Upper lobe of left lung (tissue), 6 donors: ENCODE measurements around the gene ACVR1B. TPM values are rescaled to one million over a fixed set of nuclear protein-coding genes. Genes with fewer than 3 reads are reported as not detected.

ENCODE experiments used
- ATAC-seq, 2 donors: fragments of 200-7000 bp; cut with Tn5 transposase; one replicate each; pipeline ENCODE4 v1.9.1; 2022; ENCODE audit warnings: mild to moderate bottlenecking in 2 of 2, moderate library complexity in 2 of 2; ENCODE audit not compliant: low FRiP score in 2 of 2
- DNase-seq, 2 donors: peaks; one replicate each; pipeline ENCODE4 v3.0.0-alpha.2; 2019 to 2020
- H3K27ac ChIP-seq, 4 donors: fragments of 200-600 bp; sonication (generic); one replicate each; pipeline ENCODE4 v1.5.1; 2016 to 2019
- H3K27me3 ChIP-seq, 4 donors: fragments of 200-600 bp; sonication (generic); one replicate each; pipeline ENCODE4 v1.5.1; 2017 to 2019
- H3K36me3 ChIP-seq, 4 donors: fragments of 200-600 bp; sonication (generic); one replicate each; pipeline ENCODE4 v1.5.1; 2016 to 2019
- H3K4me1 ChIP-seq, 4 donors: fragments of 200-600 bp; sonication (generic); one replicate each; pipeline ENCODE4 v1.5.1; 2018 to 2019
- H3K4me3 ChIP-seq, 4 donors: fragments of 200-600 bp; sonication (generic); one replicate each; pipeline ENCODE4 v1.5.1; 2017 to 2019; ENCODE audit warnings: mild to moderate bottlenecking in 2 of 4, moderate library complexity in 1 of 4
- H3K9me3 ChIP-seq, 4 donors: fragments of 200-600 bp; sonication (generic); one replicate each; pipeline ENCODE4 v1.5.1; 2018 to 2019
- EP300 ChIP-seq, 4 donors: sonication (generic); formaldehyde crosslinking; IDR thresholded peaks; one replicate each; pipeline ENCODE4 v1.5.1; 2017; ENCODE audit warnings: antibody characterized with exemption in 4 of 4, control low read depth in 2 of 4
- POLR2A ChIP-seq, 4 donors: fragments of 450-650 bp; IDR thresholded peaks; one replicate each; pipeline ENCODE4 v1.5.1; 2016 to 2017; ENCODE audit warnings: antibody characterized with exemption in 4 of 4, mild to moderate bottlenecking in 2 of 4
- POLR2AphosphoS5 ChIP-seq, 2 donors: sonication (generic); formaldehyde crosslinking; IDR thresholded peaks; one replicate each; pipeline ENCODE4 v1.5.1; 2017; ENCODE audit warnings: antibody characterized with exemption in 2 of 2
- WGBS, 2 donors: methylation state at CpG; one replicate each; pipeline ENCODE4 v1.1.5; 2017 to 2018; 5-methylcytosine and 5-hydroxymethylcytosine counted together
- total RNA-seq, 6 donors: library from RNA; depleted of rRNA in 4 of 6; stranded (reverse); fragments of >200 nt in 4 of 6; gene quantifications; one replicate each; pipeline versions ENCODE4 v1.1.0 to v1.2.1, GENCODE V29; 2016 to 2021
- TF ChIP-seq, protein P1 (sequence below), 6 experiments: fragments of 450-650 bp in 4 of 6; fragments of 200-600 bp in 2 of 6; sonication (generic) in 2 of 6; IDR thresholded peaks; one replicate each; pipeline ENCODE4 v1.5.1; 2016 to 2019; ENCODE audit warnings: antibody characterized with exemption in 6 of 6
- donor health status: DM: no; HTN: no; CAD: no; lungs with moderate emphysema.
- donor health status: DM: no; HTN: yes; CAD: no; lungs with severe emphysema.

Gene ACVR1B
- total RNA-seq, 6 donors from 2014 or later, result 13.0 to 44.9 (median 23.6) TPM

DNA sequence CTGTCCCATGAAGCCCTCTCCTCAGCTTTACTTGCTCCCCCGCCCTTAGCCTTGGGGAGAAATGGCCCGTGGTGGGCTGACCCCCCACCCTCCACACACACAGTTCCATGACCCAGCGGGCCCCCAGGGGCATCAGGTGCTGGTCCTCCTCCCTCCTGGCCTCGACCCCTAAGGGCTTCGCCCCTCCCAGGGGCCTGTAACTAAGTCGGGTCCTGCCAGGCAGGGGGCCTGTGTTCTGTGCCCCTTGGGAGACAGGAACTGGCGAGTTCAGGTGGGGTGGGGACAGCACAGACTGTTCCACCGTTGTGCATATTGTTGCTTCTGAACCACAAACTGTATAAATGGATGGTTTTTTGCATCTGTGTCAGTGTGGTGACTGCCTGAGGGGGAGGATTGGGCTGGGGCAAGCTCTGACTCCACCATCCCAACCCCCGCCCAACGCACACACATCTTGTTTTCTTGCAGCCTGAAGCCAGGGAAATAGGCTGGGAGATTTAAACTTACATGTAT lies 64.1 kb downstream of the ACVR1B start:
- 71 to 76% methylated on average over 6 to 9 of the region's 10 CpGs for WGBS, 2 donors
- H3K27me3 ChIP-seq, result no peaks in the 10 kb centered on the region
- H3K36me3 ChIP-seq, result peaks cover 2 to 49% (median 34%) of the 10 kb centered on the region in 4 donors
- peak overlapping the region in 1 of 4 donors; percentile 3 for H3K27ac ChIP-seq
- TF ChIP-seq POLR2AphosphoS5 (IDR thresholded peaks at IDR 0.05), result peak in 1 of 2 donors; percentile 5
- TF ChIP-seq, protein P1, sequence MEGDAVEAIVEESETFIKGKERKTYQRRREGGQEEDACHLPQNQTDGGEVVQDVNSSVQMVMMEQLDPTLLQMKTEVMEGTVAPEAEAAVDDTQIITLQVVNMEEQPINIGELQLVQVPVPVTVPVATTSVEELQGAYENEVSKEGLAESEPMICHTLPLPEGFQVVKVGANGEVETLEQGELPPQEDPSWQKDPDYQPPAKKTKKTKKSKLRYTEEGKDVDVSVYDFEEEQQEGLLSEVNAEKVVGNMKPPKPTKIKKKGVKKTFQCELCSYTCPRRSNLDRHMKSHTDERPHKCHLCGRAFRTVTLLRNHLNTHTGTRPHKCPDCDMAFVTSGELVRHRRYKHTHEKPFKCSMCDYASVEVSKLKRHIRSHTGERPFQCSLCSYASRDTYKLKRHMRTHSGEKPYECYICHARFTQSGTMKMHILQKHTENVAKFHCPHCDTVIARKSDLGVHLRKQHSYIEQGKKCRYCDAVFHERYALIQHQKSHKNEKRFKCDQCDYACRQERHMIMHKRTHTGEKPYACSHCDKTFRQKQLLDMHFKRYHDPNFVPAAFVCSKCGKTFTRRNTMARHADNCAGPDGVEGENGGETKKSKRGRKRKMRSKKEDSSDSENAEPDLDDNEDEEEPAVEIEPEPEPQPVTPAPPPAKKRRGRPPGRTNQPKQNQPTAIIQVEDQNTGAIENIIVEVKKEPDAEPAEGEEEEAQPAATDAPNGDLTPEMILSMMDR (IDR thresholded peaks at IDR 0.05), result no peak
- no peak overlapping the region for H3K4me3 ChIP-seq
- ATAC-seq (no peak), DNase-seq (peak in 1 of 2 donors; percentile 49)
- H3K4me1 ChIP-seq, result peaks cover 9 to 22% (median 11%) of the 10 kb centered on the region in 4 donors
- H3K9me3 ChIP-seq, result no peaks in the 10 kb centered on the region

GRCh38 chr12:52018433-52019112 lies 67.1 kb downstream of the ACVR1B start:
- 68 to 90% methylated on average over 1 to 4 of the region's 4 CpGs for WGBS, 2 donors
- DNase-seq, result no peak
- H3K4me3 ChIP-seq, result no peak overlapping the region

GRCh38 chr12:52019113-52019770 lies 67.7 kb downstream of the ACVR1B start:
- Histone ChIP-seq H3K27me3 (no peaks in the 10 kb centered on the region), H3K36me3 (peaks cover 0 to 15% (median 11%) of the 10 kb centered on the region in 4 donors), H3K27ac (no peak overlapping the region), H3K4me1 (peaks cover 13 to 27% (median 21%) of the 10 kb centered on the region in 4 donors), H3K4me3 (no peak overlapping the region), H3K9me3 (no peaks in the 10 kb centered on the region)
- WGBS, 2 donors, result 68 to 76% methylated on average over 9 to 13 of the region's 13 CpGs
- DNase-seq (no peak), ATAC-seq (no peak)
- TF ChIP-seq, protein P1 (IDR thresholded peaks at IDR 0.05), result no peak
- TF ChIP-seq POLR2A (IDR thresholded peaks at IDR 0.05) (no peak), EP300 (IDR thresholded peaks at IDR 0.05) (no peak), POLR2AphosphoS5 (IDR thresholded peaks at IDR 0.05) (no peak)

More at GRCh38 chr12:52018433-52019112, 67.1 kb downstream of the ACVR1B start:
- Histone ChIP-seq H3K27ac (no peak overlapping the region), H3K4me1 (peaks cover 7 to 21% (median 15%) of the 10 kb centered on the region in 4 donors), H3K9me3 (no peaks in the 10 kb centered on the region), H3K36me3 (peaks cover 2 to 22% (median 17%) of the 10 kb centered on the region in 4 donors), H3K27me3 (no peaks in the 10 kb centered on the region)
- TF ChIP-seq POLR2AphosphoS5 (IDR thresholded peaks at IDR 0.05) (peak in 1 of 2 donors; percentile 25), POLR2A (IDR thresholded peaks at IDR 0.05) (no peak)
- TF ChIP-seq, protein P1 (IDR thresholded peaks at IDR 0.05), result no peak
- ATAC-seq, result no peak

DNA sequence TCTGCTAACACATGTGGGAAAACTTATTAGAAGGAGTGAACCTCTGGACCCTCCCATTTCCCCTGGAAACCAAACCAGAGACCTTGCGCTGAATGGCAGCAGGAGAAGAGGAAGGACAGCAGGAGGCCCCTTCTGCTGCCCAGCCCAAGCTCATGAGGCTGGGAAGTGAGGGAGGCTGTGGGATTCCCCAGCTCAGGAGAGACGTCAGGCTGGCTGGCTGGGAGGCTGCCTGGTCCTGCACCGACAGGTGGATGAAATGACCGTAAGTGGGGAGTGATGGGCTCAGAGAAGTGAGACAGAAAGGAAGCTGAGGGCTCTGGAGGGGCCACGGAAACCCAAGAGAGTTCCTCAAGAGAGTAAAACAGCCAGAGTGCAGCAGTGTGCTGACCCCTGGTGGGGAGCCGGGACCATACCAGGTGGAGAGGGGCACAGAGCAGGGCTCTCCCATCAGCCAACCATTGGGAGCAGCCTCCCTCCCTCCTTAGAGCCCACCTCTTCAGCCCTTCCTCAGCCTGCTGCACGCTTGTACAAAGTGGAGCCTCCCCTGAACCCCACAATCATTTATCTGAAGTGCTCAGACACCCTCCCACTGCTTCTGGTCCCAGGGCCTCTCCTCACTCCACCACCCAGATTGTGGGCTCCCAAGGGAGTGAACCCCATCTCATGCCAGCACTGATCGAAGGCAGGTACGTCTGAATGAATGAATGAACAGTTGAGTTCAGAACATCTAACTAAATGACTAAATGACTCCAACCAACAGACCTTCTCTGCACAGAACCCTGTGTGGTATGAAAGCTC lies 69.2 kb downstream of the ACVR1B start:
- Histone ChIP-seq H3K4me3 (no peak overlapping the region), H3K27ac (peak overlapping the region in 1 of 4 donors; percentile 37), H3K9me3 (no peaks in the 10 kb centered on the region), H3K4me1 (peaks cover 28 to 42% (median 34%) of the 10 kb centered on the region in 4 donors), H3K27me3 (no peaks in the 10 kb centered on the region), H3K36me3 (peaks cover 0 to 4% (median under 1%) of the 10 kb centered on the region in 4 donors)
- ATAC-seq (peak; percentile 22 to 41), DNase-seq (peak in 1 of 2 donors; percentile 55)
- TF ChIP-seq POLR2A (IDR thresholded peaks at IDR 0.05), result no peak
- TF ChIP-seq, protein P1 (IDR thresholded peaks at IDR 0.05), result peak; percentile 56 to 81 (median 72)
- no peak for TF ChIP-seq EP300 (IDR thresholded peaks at IDR 0.05)
- TF ChIP-seq POLR2AphosphoS5 (IDR thresholded peaks at IDR 0.05), result no peak
- WGBS, 2 donors, result 22 to 33% methylated on average over 8 to 9 of the region's 9 CpGs
